DMS79 treated with DMSO at 0.1 percent for 48 hours (cell line): ENCODE data around the gene OPCML.

ENCODE experiments used
- DNase-seq: peaks from one replicate; lab custom pipeline; 2025; lab: John Stamatoyannopoulos, UW

The OPCML gene

GRCh38 chr11:133175103-133175502, 357.2 kb downstream of the OPCML start:
- DNase-seq, result no peak

- DNase-seq, result no peak
These were observed 358.4 kb downstream of the OPCML start for GRCh38 chr11:133173810-133174412.

GRCh38 chr11:133172349-133172748, 360.0 kb downstream of the OPCML start:
- no peak for DNase-seq

GRCh38 chr11:133171374-133171773, 360.9 kb downstream of the OPCML start:
- DNase-seq, result no peak

- DNase-seq, result no peak
These were observed 364.3 kb downstream of the OPCML start for GRCh38 chr11:133168016-133168415.

- no peak for DNase-seq
These were observed 365.6 kb downstream of the OPCML start for GRCh38 chr11:133166662-133167061.

- DNase-seq, result no peak
These were observed 367.3 kb downstream of the OPCML start for GRCh38 chr11:133164986-133165385.

- DNase-seq, result peak; percentile 46
These were observed 368.6 kb downstream of the OPCML start for GRCh38 chr11:133163463-133164419.

GRCh38 chr11:133162227-133162626, 370.1 kb downstream of the OPCML start:
- DNase-seq, result no peak

- no peak for DNase-seq
These were observed 371.5 kb downstream of the OPCML start for GRCh38 chr11:133160754-133161153.

- DNase-seq, result no peak
These were observed 375.1 kb downstream of the OPCML start for GRCh38 chr11:133156986-133157745.

- DNase-seq, result no peak
These were observed 377.5 kb downstream of the OPCML start for GRCh38 chr11:133154781-133155180.

- no peak for DNase-seq
These were observed 378.2 kb downstream of the OPCML start for GRCh38 chr11:133154076-133154475.

GRCh38 chr11:133153031-133153430, 379.3 kb downstream of the OPCML start:
- no peak for DNase-seq

- DNase-seq, result no peak
These were observed 382.6 kb downstream of the OPCML start for GRCh38 chr11:133149698-133150097.

- DNase-seq, result no peak
These were observed 384.7 kb downstream of the OPCML start for GRCh38 chr11:133147625-133148024.

- DNase-seq, result no peak
These were observed 385.5 kb downstream of the OPCML start for GRCh38 chr11:133146697-133147306.

- no peak for DNase-seq
These were observed 394.4 kb downstream of the OPCML start for GRCh38 chr11:133137939-133138338.

- DNase-seq, result no peak
These were observed 395.0 kb downstream of the OPCML start for GRCh38 chr11:133137270-133137669.

- no peak for DNase-seq
These were observed 395.9 kb downstream of the OPCML start for GRCh38 chr11:133136376-133136775.

- DNase-seq, result peak; percentile 26
These were observed 397.8 kb downstream of the OPCML start for GRCh38 chr11:133134314-133135173.
